Vagina (tissue), 2 donors: ENCODE data around the gene AP1G2.

Source experiments
- CTCF ChIP-seq, 3 experiments: fragments of 450-650 bp in 2 of 3; fragments of 200-600 bp in 1 of 3; sonication (generic) in 1 of 3; IDR thresholded peaks; one replicate each; pipeline ENCODE4 v1.5.1; 2017 to 2019; ENCODE audit warnings: antibody characterized with exemption in 3 of 3, mild to moderate bottlenecking in 2 of 3, moderate library complexity in 2 of 3
- POLR2A ChIP-seq, 2 donors: fragments of 450-650 bp; IDR thresholded peaks; one replicate each; pipeline ENCODE4 v1.6.1; 2017; ENCODE audit warnings: antibody characterized with exemption in 2 of 2, mild to moderate bottlenecking in 2 of 2, moderate library complexity in 2 of 2
- POLR2AphosphoS5 ChIP-seq, 2 donors: sonication (generic); formaldehyde crosslinking; IDR thresholded peaks; one replicate each; pipeline ENCODE4 v1.9.0; 2017; ENCODE audit warnings: antibody characterized with exemption in 2 of 2, mild to moderate bottlenecking in 2 of 2, low read depth in 1 of 2; ENCODE audit not compliant: insufficient read depth in 1 of 2

GRCh38 chr14:23555533-23555881 is 12.1 kb downstream of the AP1G2 start:
- TF ChIP-seq CTCF (IDR thresholded peaks at IDR 0.05): no peak
- no peak for TF ChIP-seq POLR2A (IDR thresholded peaks at IDR 0.05)
- no peak for TF ChIP-seq POLR2AphosphoS5 (IDR thresholded peaks at IDR 0.05; ENCODE audit: insufficient read depth in 1 of 2, low read depth in 1 of 2)
